ENCODE data around the gene CES2. TPM values are rescaled to one million over a fixed set of nuclear protein-coding genes. Genes with fewer than 3 reads are reported as not detected.

Gene CES2
- total RNA-seq, 1 donor from 2014 or later = 35.1 TPM

DNA sequence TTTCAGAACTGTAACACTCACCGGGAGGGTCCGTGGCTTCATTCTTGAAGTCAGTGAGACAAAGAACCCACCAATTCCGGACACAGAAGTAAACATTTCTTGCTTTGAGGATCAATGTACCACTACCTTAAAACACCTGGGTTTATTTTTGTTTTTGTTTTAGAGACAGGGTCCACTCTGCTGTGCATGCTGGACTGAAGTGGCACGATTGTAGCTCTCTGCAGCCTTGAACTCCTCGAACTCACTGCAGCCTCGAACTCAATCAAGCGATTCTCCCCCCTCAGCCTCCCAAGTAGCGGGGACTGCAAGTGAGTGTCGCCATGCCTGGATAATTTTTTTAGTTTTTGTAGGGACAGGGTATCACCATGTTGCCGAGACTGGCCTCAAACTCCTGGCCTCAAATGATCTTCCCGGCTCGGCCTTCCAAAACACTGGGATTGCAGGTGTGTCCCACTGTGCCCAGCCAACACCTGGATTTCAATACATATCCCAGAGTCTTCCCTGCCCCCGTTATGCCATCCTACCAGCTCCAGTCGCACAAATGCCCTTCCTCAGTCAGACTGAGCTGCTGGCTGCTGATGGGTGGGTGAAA lies 40.1 kb downstream of the CES2 start:
- no peak overlapping the region for H3K4me3 ChIP-seq
- H3K27ac ChIP-seq = no peak overlapping the region
- no peaks in the 10 kb centered on the region for H3K9me3 ChIP-seq
- ATAC-seq (no peak), DNase-seq (no peak)
- no peak for TF ChIP-seq CTCF (IDR thresholded peaks at IDR 0.05)
- intact Hi-C loops (cut with DNase I) = loop anchor here (10.0 kb wide), 1 partner anchor 179 kb away; the partner anchor contains the start of genes B3GNT9, FBXL8 and TRADD
- H3K36me3 ChIP-seq = no peaks in the 10 kb centered on the region
- peaks cover 12% of the 10 kb centered on the region for H3K4me1 ChIP-seq
- no peaks in the 10 kb centered on the region for H3K27me3 ChIP-seq (ENCODE audit: low read depth)

DNA sequence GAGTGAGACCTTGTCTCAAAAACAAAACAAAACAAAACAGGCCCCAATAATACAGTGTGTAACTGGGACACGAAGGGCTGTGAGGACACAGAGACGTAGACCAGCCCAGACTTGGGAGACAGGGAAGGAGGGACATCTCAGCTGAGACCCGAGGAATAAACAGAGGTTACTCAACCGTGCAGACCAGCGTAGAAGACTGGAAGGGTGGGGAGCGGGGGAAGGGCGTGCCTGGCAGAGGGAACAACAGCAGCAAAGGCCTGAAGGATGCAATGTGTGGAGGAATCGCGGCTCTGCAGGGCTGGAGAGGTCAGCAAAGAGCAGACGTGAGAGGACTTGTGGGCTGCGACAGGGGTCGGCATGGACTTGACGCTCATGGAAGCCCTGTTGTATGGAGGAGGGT lies 41.4 kb downstream of the CES2 start:
- Histone ChIP-seq H3K27me3 (ENCODE audit: low read depth) (no peaks in the 10 kb centered on the region), H3K9me3 (no peaks in the 10 kb centered on the region), H3K4me1 (peaks cover 12% of the 10 kb centered on the region), H3K27ac (no peak overlapping the region), H3K4me3 (no peak overlapping the region), H3K36me3 (no peaks in the 10 kb centered on the region)
- intact Hi-C loops (cut with DNase I) = loop anchor here (10.0 kb wide), 1 partner anchor 178 kb away; the partner anchor contains the start of genes B3GNT9, FBXL8 and TRADD
- ATAC-seq (no peak), DNase-seq (no peak)
- no peak for TF ChIP-seq CTCF (IDR thresholded peaks at IDR 0.05)

GRCh38 chr16:66977341-66978113 lies 42.2 kb downstream of the CES2 start:
- peak; percentile 98 for TF ChIP-seq CTCF (IDR thresholded peaks at IDR 0.05)
- Histone ChIP-seq H3K4me1 (peaks cover 12% of the 10 kb centered on the region), H3K4me3 (no peak overlapping the region), H3K36me3 (no peaks in the 10 kb centered on the region), H3K27me3 (ENCODE audit: low read depth) (no peaks in the 10 kb centered on the region), H3K9me3 (no peaks in the 10 kb centered on the region), H3K27ac (no peak overlapping the region)
- intact Hi-C loops (cut with DNase I) = loop anchor here (10.0 kb wide), 1 partner anchor 177 kb away; the partner anchor contains the start of genes B3GNT9, FBXL8 and TRADD
- peak; percentile 94 to 95 for ATAC-seq
- DNase-seq = peak; percentile 92

DNA sequence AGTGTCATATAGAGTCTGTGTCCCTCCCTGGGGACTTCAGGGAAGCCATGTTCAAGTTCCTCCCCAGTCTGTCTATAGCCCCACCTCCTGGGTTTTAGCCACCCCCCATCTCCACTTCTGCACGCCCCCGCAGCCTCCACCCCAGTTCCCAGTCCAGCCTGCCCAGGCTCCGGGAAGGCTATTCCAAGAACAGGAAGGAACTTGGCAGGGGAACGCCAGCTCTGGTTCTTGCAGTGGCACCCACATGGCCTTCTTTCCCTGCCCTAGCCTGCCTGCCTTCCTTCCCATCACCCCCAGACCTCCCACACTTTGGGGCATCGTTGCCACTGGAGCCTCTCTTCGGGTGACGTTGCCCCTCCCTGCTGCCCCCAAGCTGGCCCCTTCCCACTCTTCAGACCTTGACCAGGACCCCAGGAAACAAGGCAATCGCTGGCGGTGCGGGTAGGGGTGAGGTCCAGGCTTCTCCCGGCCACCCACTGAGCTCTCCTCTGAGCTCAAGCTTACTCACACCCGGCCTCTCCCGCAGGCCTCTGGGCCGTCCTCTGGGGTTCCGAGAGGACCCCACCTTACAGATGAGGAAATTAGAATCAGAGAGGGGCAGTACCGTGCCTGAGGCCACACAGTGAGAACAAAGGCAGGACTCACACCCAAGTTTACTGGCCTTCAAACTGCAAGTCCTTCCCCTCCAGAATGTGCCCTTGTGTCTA lies 43.8 kb downstream of the CES2 start:
- H3K4me3 ChIP-seq = no peak overlapping the region
- no peak overlapping the region for H3K27ac ChIP-seq
- H3K4me1 ChIP-seq = peaks cover 12% of the 10 kb centered on the region
- DNase-seq = peak; percentile 76
- H3K9me3 ChIP-seq = no peaks in the 10 kb centered on the region
- H3K27me3 ChIP-seq (ENCODE audit: low read depth) = no peaks in the 10 kb centered on the region
- no peaks in the 10 kb centered on the region for H3K36me3 ChIP-seq
- ATAC-seq = peak; percentile 70 to 75
- no peak for TF ChIP-seq CTCF (IDR thresholded peaks at IDR 0.05)
- intact Hi-C loops (cut with DNase I) = loop anchor here (10.0 kb wide), 1 partner anchor 176 kb away; the partner anchor contains the start of genes B3GNT9, FBXL8 and TRADD

GRCh38 chr16:66983033-66983432 lies 47.7 kb downstream of the CES2 start:
- Histone ChIP-seq H3K27me3 (ENCODE audit: low read depth) (no peaks in the 10 kb centered on the region), H3K36me3 (no peaks in the 10 kb centered on the region), H3K9me3 (no peaks in the 10 kb centered on the region), H3K27ac (no peak overlapping the region), H3K4me3 (no peak overlapping the region), H3K4me1 (peaks cover 8% of the 10 kb centered on the region)
- intact Hi-C loops (cut with DNase I) = no loop called here
- ATAC-seq (no peak), DNase-seq (no peak)
- TF ChIP-seq CTCF (IDR thresholded peaks at IDR 0.05) = no peak
